ENCODE results near the gene FSHR. TPM values are rescaled to one million over a fixed set of nuclear protein-coding genes. Genes with fewer than 3 reads are reported as not detected.

The FSHR gene
- total and polyA plus RNA-seq, 2 donors (not counting 3 experiments of a cell fraction or from before 2014, with no cell fraction given) = not detected

GRCh38 chr2:48971801-48972200, 182.5 kb downstream of the FSHR start:
- dilution Hi-C loops (cut with MboI; ENCODE audit: extremely low pct_ligation_motif_present, low sequenced_read_pairs) (no loop called here), intact Hi-C loops (cut with micrococcal nuclease) (no loop called here)
- Histone ChIP-seq H3K4me3 (replicated peaks in 1 of 3; ENCODE audit: insufficient read depth in 1 of 3, low read depth in 1 of 3, low read length in 3 of 3) (no peak overlapping the region), H2AFZ (ENCODE audit: low read depth, low read length) (no peak overlapping the region), H3K36me3 (ENCODE audit: control insufficient read depth in 2 of 2, extremely low read depth in 1 of 2, insufficient read depth in 2 of 2, low read length in 2 of 2) (no peaks in the 10 kb centered on the region), H3K27me3 (ENCODE audit: control insufficient read depth in 2 of 2, insufficient read depth in 2 of 2, low read length in 2 of 2) (no peaks in the 10 kb centered on the region), H4K20me1 (replicated peaks; ENCODE audit: control insufficient read depth, extremely low read depth, insufficient read depth, low read length) (no peaks in the 10 kb centered on the region), H3K9me1 (replicated peaks; ENCODE audit: control insufficient read depth, extremely low read depth, insufficient read depth, low read length) (no peaks in the 10 kb centered on the region), H3K9ac (replicated peaks; ENCODE audit: extremely low read depth, insufficient read depth, low read length) (no peak overlapping the region), H3K27ac (ENCODE audit: insufficient read depth, low read depth, low read length) (no peak overlapping the region), H3K4me2 (ENCODE audit: insufficient read depth, low read length) (no peak overlapping the region), H3K9me3 (replicated peaks; ENCODE audit: control insufficient read depth, insufficient read depth, low read length) (peaks cover 6% of the 10 kb centered on the region), H3K4me1 (ENCODE audit: control insufficient read depth, extremely low read depth, insufficient read depth, low read length) (no peaks in the 10 kb centered on the region), H3K79me2 (ENCODE audit: control insufficient read depth, insufficient read depth, low read length) (no peaks in the 10 kb centered on the region)
- TF ChIP-seq FOS (IDR thresholded peaks at IDR 0.05; ENCODE audit: borderline replicate concordance, insufficient read depth, low read length) (no peak), JUN (IDR thresholded peaks at IDR 0.05; ENCODE audit: borderline replicate concordance, insufficient read depth, insufficient read length, low read depth) (no peak)
- no peak for DNase-seq (ENCODE audit: low read depth, low spot score)
- BruUV-seq (replicated peaks) = no TSS peak
- no peak for FAIRE-seq
- ChIA-PET POLR2A (no interaction called here), CTCF (no interaction called here)

- POLR2A ChIA-PET = no interaction called here
- Histone ChIP-seq H3K4me1 (ENCODE audit: control insufficient read depth, extremely low read depth, insufficient read depth, low read length) (no peaks in the 10 kb centered on the region), H4K20me1 (replicated peaks; ENCODE audit: control insufficient read depth, extremely low read depth, insufficient read depth, low read length) (no peaks in the 10 kb centered on the region), H3K79me2 (ENCODE audit: control insufficient read depth, insufficient read depth, low read length) (no peaks in the 10 kb centered on the region), H3K36me3 (ENCODE audit: control insufficient read depth in 2 of 2, extremely low read depth in 1 of 2, insufficient read depth in 2 of 2, low read length in 2 of 2) (no peaks in the 10 kb centered on the region), H3K9ac (replicated peaks; ENCODE audit: extremely low read depth, insufficient read depth, low read length) (no peak overlapping the region), H3K9me1 (replicated peaks; ENCODE audit: control insufficient read depth, extremely low read depth, insufficient read depth, low read length) (no peaks in the 10 kb centered on the region), H3K9me3 (replicated peaks; ENCODE audit: control insufficient read depth, insufficient read depth, low read length) (peaks cover 6% of the 10 kb centered on the region), H3K4me3 (replicated peaks in 1 of 3; ENCODE audit: insufficient read depth in 1 of 3, low read depth in 1 of 3, low read length in 3 of 3) (no peak overlapping the region), H3K4me2 (ENCODE audit: insufficient read depth, low read length) (no peak overlapping the region), H2AFZ (ENCODE audit: low read depth, low read length) (no peak overlapping the region), H3K27ac (ENCODE audit: insufficient read depth, low read depth, low read length) (no peak overlapping the region), H3K27me3 (ENCODE audit: control insufficient read depth in 2 of 2, insufficient read depth in 2 of 2, low read length in 2 of 2) (no peaks in the 10 kb centered on the region)
- CTCF ChIA-PET = no interaction called here
- no peak for DNase-seq (ENCODE audit: low read depth, low spot score)
- dilution Hi-C loops (cut with MboI; ENCODE audit: extremely low pct_ligation_motif_present, low sequenced_read_pairs) = no loop called here
- intact Hi-C loops (cut with micrococcal nuclease) = no loop called here
- no peak for FAIRE-seq
- BruUV-seq (replicated peaks) = no TSS peak
- TF ChIP-seq CTCF (IDR thresholded peaks at IDR 0.05; ENCODE audit: extremely low read depth in 1 of 2, insufficient read depth in 1 of 2, low read depth in 1 of 2, low read length in 2 of 2) (no peak), FOS (IDR thresholded peaks at IDR 0.05; ENCODE audit: borderline replicate concordance, insufficient read depth, low read length) (no peak), MAX (IDR thresholded peaks at IDR 0.05; ENCODE audit: insufficient read depth, insufficient read length) (no peak), POLR2A (IDR thresholded peaks at IDR 0.05; ENCODE audit: low read depth, low read length) (no peak), GATA2 (IDR thresholded peaks at IDR 0.05; ENCODE audit: insufficient read depth, insufficient read length, low read depth, low read length) (no peak), POLR2AphosphoS5 (IDR thresholded peaks at IDR 0.05; ENCODE audit: insufficient read depth, low read depth, low read length) (no peak)
Measured at GRCh38 chr2:48968011-48968410, 186.3 kb downstream of the FSHR start.

Data from endothelial cell of umbilical vein (primary cell).